HPDE6-E6E7 (cell line): ENCODE results near the gene PPA2.

ENCODE experiments used
- DNase-seq: peaks from one replicate; pipeline ENCODE4 v3.0.0; 2011; ENCODE audit warnings: missing footprints; ENCODE audit errors: extremely low spot score

The PPA2 gene

GRCh38 chr4:105392858-105393257 lies 81.0 kb downstream of the PPA2 start:
- DNase-seq: no peak

GRCh38 chr4:105389167-105389566 lies 84.7 kb downstream of the PPA2 start:
- no peak for DNase-seq

GRCh38 chr4:105387466-105387865 lies 86.4 kb downstream of the PPA2 start:
- DNase-seq: no peak

DNA sequence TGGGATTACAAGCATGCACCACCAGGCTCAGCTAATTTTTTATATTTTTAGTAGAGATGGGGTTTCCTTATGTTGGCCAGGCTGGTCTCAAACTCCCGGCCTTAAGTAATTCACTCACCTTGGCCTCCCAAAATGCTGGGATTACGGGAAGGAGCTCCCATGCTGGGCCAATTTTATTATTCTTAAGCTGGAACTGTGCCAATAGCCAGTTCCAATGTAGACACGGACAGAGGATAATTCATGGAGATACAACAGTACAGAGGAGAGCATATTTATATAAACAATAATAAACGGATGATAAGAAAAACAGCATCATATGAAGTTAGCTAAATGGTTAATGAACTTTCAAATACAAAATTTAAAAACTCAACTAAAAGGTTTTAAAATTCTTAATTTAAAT lies 87.8 kb downstream of the PPA2 start:
- no peak for DNase-seq

DNA sequence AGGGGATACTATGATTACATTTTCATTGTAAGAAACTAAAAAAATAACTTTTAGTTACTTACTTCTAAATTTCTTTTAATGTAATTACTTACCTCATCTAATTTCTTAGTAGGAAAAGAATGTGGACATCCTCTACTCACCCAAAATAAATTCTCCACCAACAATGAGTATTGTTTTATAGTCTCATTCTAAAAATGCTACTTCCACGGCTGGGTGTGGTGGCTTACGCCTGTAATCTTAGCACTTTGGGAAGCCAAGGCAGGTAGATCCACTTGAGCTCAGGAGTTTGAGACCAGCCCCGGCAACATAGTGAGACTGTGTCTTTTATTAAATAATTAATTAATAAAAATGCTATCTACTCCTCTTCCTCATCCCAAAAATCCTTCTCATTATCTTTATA lies 99.8 kb downstream of the PPA2 start:
- DNase-seq: no peak

GRCh38 chr4:105373324-105373723 lies 100.5 kb downstream of the PPA2 start:
- no peak for DNase-seq

DNA sequence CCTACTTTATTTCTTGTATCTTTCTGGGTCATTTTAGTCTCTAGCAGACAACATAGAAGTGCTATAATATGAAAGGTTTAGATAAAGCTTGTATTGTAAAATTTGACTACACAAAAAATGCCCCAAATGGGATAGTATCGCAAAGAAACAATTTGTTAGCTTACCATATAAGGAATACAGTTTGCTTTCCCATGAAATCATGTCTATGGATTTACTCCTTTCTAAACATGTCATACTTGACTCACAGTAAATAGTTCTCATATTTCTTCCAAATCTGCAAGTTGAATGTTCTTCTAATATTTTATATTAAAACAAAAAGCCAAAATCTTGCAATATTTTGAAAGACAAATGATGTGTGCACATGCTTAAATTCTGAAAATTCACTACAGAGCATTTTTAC lies 103.9 kb downstream of the PPA2 start:
- no peak for DNase-seq

GRCh38 chr4:105361053-105361452 lies 112.8 kb downstream of the PPA2 start:
- DNase-seq: no peak

GRCh38 chr4:105357258-105357980 lies 116.4 kb downstream of the PPA2 start:
- no peak for DNase-seq

DNA sequence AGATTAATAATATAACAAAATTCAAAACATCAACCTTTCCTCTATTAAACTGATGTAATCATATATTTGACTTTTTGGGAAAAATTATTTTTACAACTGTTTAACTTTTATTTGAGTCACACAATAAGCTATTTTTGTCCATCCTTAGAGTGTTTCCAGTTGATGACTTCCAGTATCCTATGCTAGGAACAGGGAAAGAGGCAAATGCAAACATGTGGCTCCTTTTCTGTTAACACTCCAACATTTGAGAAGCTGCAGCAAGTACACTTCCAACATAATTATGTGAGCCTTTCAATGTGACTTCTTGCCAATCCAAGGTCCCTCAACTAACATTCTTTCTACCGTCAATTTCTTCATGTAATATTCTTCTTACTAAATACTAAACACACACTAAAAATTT lies 117.7 kb downstream of the PPA2 start:
- DNase-seq: no peak

DNA sequence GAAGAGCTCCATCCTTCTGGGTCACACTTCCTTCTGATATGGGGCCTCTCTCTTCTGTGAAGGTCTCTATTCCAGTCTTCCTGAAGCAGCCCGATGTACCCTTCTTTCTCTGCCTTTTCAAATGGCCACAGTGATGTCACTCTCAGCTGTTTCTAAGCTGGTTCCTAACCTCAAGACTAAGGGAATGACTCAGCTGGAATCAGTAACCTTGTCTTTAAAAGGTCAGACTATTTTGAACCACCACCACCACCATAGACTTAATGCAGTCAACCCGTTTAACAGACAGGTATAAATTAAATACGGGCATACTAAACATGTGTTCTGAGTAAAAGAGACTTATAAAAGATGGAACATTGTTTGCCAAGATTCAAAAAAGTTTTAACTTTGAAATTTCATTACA lies 121.0 kb downstream of the PPA2 start:
- DNase-seq: no peak

DNA sequence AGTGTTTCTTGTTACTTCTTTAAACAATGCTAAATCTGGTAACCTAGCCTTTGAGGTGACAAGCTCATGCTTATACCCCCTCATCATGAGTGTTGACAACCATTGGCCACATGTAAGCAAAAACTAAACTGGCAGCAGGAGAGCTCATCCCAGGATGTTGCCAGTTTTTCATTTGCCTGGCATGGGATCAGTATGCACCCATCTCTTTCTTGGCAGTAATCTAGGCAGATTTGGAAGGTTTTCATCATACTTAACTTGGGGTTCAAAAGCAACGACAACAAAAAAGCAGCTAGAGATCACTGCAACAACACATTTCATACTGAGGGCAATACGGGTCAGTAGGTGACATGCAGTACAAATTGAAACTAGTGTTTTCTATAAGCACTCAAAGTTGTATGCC lies 122.0 kb downstream of the PPA2 start:
- DNase-seq: no peak

- DNase-seq: no peak
These were observed 122.9 kb downstream of the PPA2 start for GRCh38 chr4:105350859-105351490.

DNA sequence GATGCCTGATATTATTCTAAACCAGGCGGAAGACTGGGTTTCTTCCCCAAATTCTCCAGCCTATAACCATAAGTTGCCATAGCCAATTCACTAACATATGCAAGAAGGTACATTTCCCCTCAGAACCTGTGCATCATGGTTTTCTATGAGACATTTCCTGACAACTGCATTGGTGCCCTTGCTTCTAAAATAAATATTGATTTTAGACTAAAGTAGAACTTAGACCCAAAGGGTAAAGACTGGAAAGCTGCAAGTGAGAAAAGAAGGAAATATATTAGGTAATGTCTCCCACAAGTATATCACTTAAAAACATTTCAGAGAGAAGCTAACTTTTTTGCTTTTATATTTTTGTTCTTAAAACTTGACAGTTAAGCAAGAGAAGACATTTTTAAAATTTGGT lies 125.1 kb downstream of the PPA2 start:
- DNase-seq: no peak

DNA sequence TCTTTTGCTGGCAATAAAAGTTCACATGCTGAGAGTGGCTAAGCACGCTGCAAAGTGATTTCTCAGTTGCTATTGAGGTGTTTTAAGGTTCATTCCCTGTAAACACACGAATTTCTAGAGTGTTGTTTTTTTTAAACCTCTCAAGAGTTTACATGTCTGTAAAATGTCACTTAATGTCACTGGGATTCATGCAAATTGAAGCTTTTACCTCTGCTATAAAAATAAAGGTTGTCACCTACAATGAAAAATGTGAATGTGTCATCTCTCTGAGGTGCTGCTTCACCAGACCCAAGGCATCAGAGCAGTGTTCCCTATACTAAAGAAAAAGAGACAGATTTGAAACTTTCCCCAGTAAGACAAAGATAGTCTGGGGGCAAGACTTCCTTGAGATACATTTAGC lies 127.0 kb downstream of the PPA2 start:
- no peak for DNase-seq

DNA sequence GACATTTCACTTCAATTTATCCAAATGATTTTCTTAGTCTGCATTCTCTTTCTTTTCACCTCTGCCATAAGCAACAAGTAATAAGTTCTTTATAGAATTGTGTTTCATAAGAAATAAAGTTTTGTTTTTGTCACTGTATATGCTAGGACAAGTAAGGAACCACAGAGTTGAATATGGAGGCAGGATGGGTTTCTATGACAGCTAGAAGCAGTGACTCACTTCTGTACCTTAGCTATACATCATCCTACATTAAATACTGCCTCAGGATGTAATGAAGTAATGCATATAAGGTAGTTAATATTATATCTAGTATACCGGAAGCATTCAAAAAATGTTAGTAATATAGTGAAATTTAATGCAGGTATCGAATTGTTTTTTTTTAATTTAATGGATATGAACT lies 128.0 kb downstream of the PPA2 start:
- DNase-seq: no peak

DNA sequence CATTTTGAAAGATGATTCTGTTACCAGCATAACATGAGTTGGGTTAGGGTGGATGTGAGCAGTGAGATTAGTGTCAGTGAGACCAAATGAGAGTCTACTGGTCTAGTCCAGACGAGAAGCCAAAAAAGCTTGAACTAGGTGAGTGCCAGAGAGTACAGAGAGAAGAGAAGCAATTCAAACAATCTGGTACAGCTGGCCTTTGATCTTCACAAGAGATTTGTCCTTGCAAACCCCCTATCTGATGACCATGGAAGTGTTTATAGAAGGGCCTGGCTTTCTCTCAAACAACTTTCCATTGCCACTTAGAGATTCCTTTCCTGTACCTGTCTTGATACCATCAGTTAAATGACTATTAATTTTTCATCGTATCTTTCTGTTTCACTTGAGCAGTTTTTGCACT lies 128.5 kb downstream of the PPA2 start:
- DNase-seq: no peak

GRCh38 chr4:105344141-105344540 lies 129.7 kb downstream of the PPA2 start:
- DNase-seq: no peak

DNA sequence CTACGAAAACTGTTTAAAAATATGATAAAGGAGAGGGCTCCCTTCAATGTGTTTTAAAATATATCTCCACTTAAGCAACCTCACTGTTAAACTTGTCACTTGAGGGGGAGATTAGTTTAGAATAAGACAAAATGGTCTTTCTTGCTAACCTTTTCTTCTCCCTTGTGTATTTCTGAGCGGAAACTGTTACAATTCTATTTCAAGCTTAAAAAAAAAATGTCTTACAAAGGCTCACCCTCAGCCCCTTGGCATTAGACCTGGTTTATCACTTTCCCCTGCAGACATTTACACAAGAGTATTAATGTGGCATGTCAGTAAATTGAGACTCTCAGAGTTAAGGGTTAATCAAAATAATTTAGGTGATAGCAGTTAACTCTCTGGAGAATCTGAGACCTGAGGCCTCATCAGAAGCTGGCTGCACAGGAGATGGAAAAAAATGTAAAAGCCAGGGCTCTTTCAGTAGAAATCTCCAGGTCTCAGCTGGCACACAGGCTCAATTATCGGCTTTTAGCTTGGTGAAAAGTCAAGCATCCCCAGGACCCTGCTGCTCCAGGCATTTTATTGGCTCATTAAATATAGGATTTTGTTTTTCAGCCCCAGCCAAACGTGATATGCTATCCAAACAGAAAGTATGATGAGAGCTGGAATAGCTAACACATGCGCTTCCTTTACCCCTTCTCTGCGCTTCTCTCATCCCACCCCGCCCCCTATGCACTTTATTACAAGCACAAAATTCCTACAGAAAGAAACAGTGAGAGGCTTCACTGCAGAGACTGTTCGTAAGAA lies 130.5 kb downstream of the PPA2 start:
- DNase-seq: no peak

DNA sequence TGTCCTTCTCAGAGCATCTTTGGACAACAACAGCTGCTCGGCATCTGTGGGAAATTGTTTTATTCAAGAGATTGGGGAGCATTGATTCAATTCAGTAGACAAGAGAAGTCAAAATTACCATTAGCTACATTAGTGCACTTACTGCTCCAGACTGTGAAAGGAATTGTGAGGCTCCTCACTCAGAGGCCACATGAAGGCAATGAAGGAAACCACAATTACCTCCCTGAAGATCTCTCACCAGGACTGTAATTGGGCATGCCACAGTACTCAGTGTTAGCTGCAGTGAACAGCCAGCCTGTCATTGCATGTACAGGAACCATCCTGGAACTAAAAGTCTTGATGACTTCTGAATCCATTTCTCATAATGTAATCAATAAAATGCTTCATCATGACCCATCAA lies 144.8 kb downstream of the PPA2 start:
- DNase-seq: no peak

DNA sequence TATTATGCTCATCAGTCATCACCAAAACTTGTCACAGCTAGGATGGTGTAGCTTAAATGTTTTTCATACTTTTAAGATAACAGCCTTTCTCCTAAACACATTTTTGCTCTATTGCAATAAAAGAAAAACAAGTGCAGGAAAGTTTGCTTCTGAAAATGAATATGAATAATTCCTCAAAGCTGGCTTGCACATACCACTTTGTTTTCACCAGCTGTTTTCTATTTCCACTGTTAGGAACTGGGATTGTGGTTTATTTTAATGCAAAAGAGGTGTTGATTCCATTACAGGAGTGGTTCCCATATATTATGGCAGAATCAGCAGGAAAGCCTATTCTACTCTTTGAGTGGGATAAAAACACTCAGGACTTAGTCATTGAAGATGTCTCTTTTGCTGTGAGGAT lies 145.9 kb downstream of the PPA2 start:
- no peak for DNase-seq

- DNase-seq: no peak
These were observed 146.6 kb downstream of the PPA2 start for GRCh38 chr4:105327222-105327621.
